ENCODE measurements around the gene NLRP7. TPM values are rescaled to one million over a fixed set of nuclear protein-coding genes. Genes with fewer than 3 reads are reported as not detected.
"Not testable (repeated sequence)": the region's sequence is repeated elsewhere in the genome, so short reads cannot be mapped to it uniquely, and the experiment has no call there.

NLRP7 gene
- total RNA-seq, 2 experiments from 2014 or later: 0.69 to 8.8 TPM

GRCh38 chr19:54906819-54907218 is 40.5 kb downstream of the NLRP7 start:
- H3K4me3 ChIP-seq (ENCODE audit: low read depth, low read length, poor library complexity, severe bottlenecking): no peak overlapping the region
- H2AFZ ChIP-seq (ENCODE audit: low read length): no peak overlapping the region
- H3K9me2 ChIP-seq (ENCODE audit: insufficient read depth, low read length): no peaks in the 10 kb centered on the region
- no peaks in the 10 kb centered on the region for H3K4me1 ChIP-seq (ENCODE audit: insufficient read depth, low read length, poor library complexity, severe bottlenecking)
- intact Hi-C loops (cut with micrococcal nuclease; ENCODE audit: unreplicated experiment): no loop called here
- no peak overlapping the region for H3K27ac ChIP-seq (ENCODE audit: low read depth, low read length, poor library complexity, severe bottlenecking)
- no peaks in the 10 kb centered on the region for H3K36me3 ChIP-seq (ENCODE audit: insufficient read depth, low read length)
- CTCF ChIA-PET (ENCODE audit: unreplicated experiment): no interaction called here
- no peak overlapping the region for H3K4me2 ChIP-seq (ENCODE audit: low read length)
- no peak for DNase-seq (ENCODE audit: low spot score)
- H3K9me3 ChIP-seq (ENCODE audit: low read length): no peaks in the 10 kb centered on the region
- H4K20me1 ChIP-seq (ENCODE audit: insufficient read depth, low read length): no peaks in the 10 kb centered on the region
- H3K79me2 ChIP-seq (ENCODE audit: insufficient read depth, low read depth, low read length): no peaks in the 10 kb centered on the region
- POLR2A ChIA-PET: interaction anchor here (0.6 kb wide), 1 partner anchor 222 kb away, joined by 3 read pairs; no protein-coding TSS in a partner anchor
- BruUV-seq (replicated peaks): no TSS peak
- TF ChIP-seq, protein P1, sequence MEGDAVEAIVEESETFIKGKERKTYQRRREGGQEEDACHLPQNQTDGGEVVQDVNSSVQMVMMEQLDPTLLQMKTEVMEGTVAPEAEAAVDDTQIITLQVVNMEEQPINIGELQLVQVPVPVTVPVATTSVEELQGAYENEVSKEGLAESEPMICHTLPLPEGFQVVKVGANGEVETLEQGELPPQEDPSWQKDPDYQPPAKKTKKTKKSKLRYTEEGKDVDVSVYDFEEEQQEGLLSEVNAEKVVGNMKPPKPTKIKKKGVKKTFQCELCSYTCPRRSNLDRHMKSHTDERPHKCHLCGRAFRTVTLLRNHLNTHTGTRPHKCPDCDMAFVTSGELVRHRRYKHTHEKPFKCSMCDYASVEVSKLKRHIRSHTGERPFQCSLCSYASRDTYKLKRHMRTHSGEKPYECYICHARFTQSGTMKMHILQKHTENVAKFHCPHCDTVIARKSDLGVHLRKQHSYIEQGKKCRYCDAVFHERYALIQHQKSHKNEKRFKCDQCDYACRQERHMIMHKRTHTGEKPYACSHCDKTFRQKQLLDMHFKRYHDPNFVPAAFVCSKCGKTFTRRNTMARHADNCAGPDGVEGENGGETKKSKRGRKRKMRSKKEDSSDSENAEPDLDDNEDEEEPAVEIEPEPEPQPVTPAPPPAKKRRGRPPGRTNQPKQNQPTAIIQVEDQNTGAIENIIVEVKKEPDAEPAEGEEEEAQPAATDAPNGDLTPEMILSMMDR (conservative IDR thresholded peaks at IDR 0.05; ENCODE audit: low read length): no peak
- no peak for TF ChIP-seq EZH2phosphoT487 (IDR thresholded peaks at IDR 0.05; ENCODE audit: borderline replicate concordance, low read depth, low read length)

DNA sequence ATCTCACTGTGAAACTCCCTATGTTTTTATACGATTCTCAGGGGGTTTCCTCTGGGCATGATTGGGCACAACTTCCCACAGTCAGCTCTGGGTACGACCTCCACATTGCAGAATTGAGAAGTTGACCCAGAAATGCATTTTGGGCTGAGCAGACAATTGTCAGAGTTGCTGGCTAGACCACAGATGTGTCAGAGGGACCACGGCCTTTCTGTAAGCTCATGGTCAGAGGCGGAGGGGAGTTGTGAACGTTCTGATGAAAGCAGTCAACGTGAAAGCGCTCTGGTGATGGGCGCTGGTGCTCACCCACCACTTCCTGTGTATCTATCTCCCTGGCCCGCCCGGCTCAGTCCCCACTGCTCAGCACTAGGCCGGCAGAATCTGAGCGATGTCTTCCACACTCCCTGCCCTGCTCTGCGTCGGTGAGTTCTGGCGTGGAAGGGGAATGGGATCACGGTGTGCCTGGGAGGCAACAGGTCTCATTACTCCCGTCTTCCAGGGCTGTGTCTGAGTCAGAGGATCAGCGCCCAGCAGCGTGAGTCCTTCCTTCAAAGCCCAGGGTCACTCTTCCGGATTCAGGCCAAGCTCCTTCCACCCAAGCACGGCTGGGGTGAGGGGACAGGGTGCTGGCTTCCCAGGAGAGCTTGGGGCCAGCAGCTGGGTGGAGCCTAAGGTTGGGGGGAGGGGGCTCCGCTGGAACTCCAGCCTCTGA is 41.4 kb downstream of the NLRP7 start, which contains the start of gene NCR1:
Gene NCR1 (plus strand): TSS at position 346 of the 709 bp plus-strand sequence. CDS start 40 bp downstream, at position 386.
- H3K4me1 ChIP-seq (ENCODE audit: insufficient read depth, low read length, poor library complexity, severe bottlenecking): no peaks in the 10 kb centered on the region
- H3K27ac ChIP-seq (ENCODE audit: low read depth, low read length, poor library complexity, severe bottlenecking): no peak within 1 kb of the TSS

DNA sequence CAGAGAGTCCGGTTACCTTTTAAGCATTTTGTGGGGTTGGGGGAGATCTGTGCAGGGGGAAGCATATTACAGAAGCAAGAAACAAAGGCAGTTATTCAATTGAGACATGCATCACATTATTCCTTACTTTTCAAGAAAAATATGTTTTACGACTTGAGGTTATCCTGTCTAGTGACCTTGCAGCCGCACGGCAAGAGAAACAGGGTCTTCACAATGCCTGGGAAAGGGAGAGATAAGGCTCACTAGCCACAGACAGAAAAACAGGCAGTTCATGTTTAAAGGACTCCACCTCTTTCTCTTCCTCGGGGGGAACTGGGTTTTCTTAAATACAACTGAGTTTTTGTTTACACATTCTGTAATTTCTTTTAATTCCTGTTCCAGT is 41.9 kb downstream of the NLRP7 start:
- no peak overlapping the region for H3K4me2 ChIP-seq (ENCODE audit: low read length)
- H3K36me3 ChIP-seq (ENCODE audit: insufficient read depth, low read length): no peaks in the 10 kb centered on the region
- H2AFZ ChIP-seq (ENCODE audit: low read length): no peak overlapping the region
- ChIA-PET POLR2A (no interaction called here), CTCF (ENCODE audit: unreplicated experiment) (no interaction called here)
- no peaks in the 10 kb centered on the region for H3K9me3 ChIP-seq (ENCODE audit: low read length)
- no peaks in the 10 kb centered on the region for H3K79me2 ChIP-seq (ENCODE audit: insufficient read depth, low read depth, low read length)
- no peak overlapping the region for H3K4me3 ChIP-seq (ENCODE audit: low read depth, low read length, poor library complexity, severe bottlenecking)
- no TSS peak for BruUV-seq (replicated peaks)
- intact Hi-C loops (cut with micrococcal nuclease; ENCODE audit: unreplicated experiment): no loop called here
- H3K27ac ChIP-seq (ENCODE audit: low read depth, low read length, poor library complexity, severe bottlenecking): no peak overlapping the region
- no peaks in the 10 kb centered on the region for H3K9me2 ChIP-seq (ENCODE audit: insufficient read depth, low read length)
- H4K20me1 ChIP-seq (ENCODE audit: insufficient read depth, low read length): no peaks in the 10 kb centered on the region
- no peaks in the 10 kb centered on the region for H3K4me1 ChIP-seq (ENCODE audit: insufficient read depth, low read length, poor library complexity, severe bottlenecking)
- TF ChIP-seq, protein P1 (conservative IDR thresholded peaks at IDR 0.05; ENCODE audit: low read length): no peak
- TF ChIP-seq EZH2phosphoT487 (IDR thresholded peaks at IDR 0.05; ENCODE audit: borderline replicate concordance, low read depth, low read length): no peak
- DNase-seq (ENCODE audit: low spot score): no peak

More for the DNA sequence above, 41.4 kb downstream of the NLRP7 start, which contains the start of gene NCR1:
- H3K9me2 ChIP-seq (ENCODE audit: insufficient read depth, low read length): no peaks in the 10 kb centered on the region
- H3K79me2 ChIP-seq (ENCODE audit: insufficient read depth, low read depth, low read length): no peaks in the 10 kb centered on the region
- ChIA-PET CTCF (ENCODE audit: unreplicated experiment) (no interaction called here), POLR2A (no interaction called here)
- no peaks in the 10 kb centered on the region for H3K36me3 ChIP-seq (ENCODE audit: insufficient read depth, low read length)
- intact Hi-C loops (cut with micrococcal nuclease; ENCODE audit: unreplicated experiment): no loop called here
- no TSS peak for BruUV-seq (replicated peaks)
- no peak within 1 kb of the TSS for H3K4me3 ChIP-seq (ENCODE audit: low read depth, low read length, poor library complexity, severe bottlenecking)
- no peak within 1 kb of the TSS for H2AFZ ChIP-seq (ENCODE audit: low read length)
- H4K20me1 ChIP-seq (ENCODE audit: insufficient read depth, low read length): no peaks in the 10 kb centered on the region
- H3K9me3 ChIP-seq (ENCODE audit: low read length): no peaks in the 10 kb centered on the region
- no peak for TF ChIP-seq EZH2phosphoT487 (IDR thresholded peaks at IDR 0.05; ENCODE audit: borderline replicate concordance, low read depth, low read length)
- TF ChIP-seq, protein P1 (conservative IDR thresholded peaks at IDR 0.05; ENCODE audit: low read length): no peak
- no peak within 1 kb of the TSS for H3K4me2 ChIP-seq (ENCODE audit: low read length)
- DNase-seq (ENCODE audit: low spot score): no peak

DNA sequence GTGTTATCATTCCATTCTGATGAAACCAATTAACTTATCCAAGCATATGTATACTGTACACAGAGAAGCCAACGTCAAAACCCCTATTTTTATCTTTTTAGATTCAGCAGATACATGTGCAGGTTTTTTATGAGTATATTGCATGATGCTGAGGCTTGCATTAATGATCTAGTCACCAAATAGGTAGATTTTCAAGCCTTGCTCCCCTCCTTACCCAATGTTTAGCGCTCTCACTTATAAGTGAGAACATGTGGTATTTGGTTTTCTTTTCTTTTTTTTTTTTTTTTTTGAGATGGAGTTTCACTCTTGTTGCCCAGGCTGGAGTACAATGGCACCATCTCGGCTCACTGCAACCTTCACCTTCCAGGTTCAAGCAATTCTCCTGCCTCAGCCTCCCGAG is 43.1 kb downstream of the NLRP7 start:
- H3K27ac ChIP-seq (ENCODE audit: low read depth, low read length, poor library complexity, severe bottlenecking); H3K4me1 ChIP-seq (ENCODE audit: insufficient read depth, low read length, poor library complexity, severe bottlenecking); H3K79me2 ChIP-seq (ENCODE audit: insufficient read depth, low read depth, low read length); H3K4me3 ChIP-seq (ENCODE audit: low read depth, low read length, poor library complexity, severe bottlenecking); H3K4me2 ChIP-seq (ENCODE audit: low read length); DNase-seq (ENCODE audit: low spot score); H4K20me1 ChIP-seq (ENCODE audit: insufficient read depth, low read length); H3K9me3 ChIP-seq (ENCODE audit: low read length); CTCF ChIA-PET (ENCODE audit: unreplicated experiment); BruUV-seq (replicated peaks); intact Hi-C loops (cut with micrococcal nuclease; ENCODE audit: unreplicated experiment); H2AFZ ChIP-seq (ENCODE audit: low read length); POLR2A ChIA-PET; H3K36me3 ChIP-seq (ENCODE audit: insufficient read depth, low read length); H3K9me2 ChIP-seq (ENCODE audit: insufficient read depth, low read length): not testable (repeated sequence)
